Neural cell (in vitro differentiated cells): Measurements from ENCODE around the gene ZNF300. TPM values are rescaled to one million over a fixed set of nuclear protein-coding genes. Genes with fewer than 3 reads are reported as not detected.

ENCODE experiments used
- H2AFZ ChIP-seq: fragments of 200-600, 300-800 bp; sonication (generic), shearing (Covaris generic); 2 replicates; pipeline ENCODE4 v1.6.0; 2014; ENCODE audit warnings: low read depth, mild to moderate bottlenecking, antibody characterized with exemption, low read length, moderate library complexity
- H3F3A ChIP-seq: fragments of 200-600 bp; shearing (Covaris generic); 2 replicates; pipeline ENCODE4 v1.6.1; 2016; ENCODE audit warnings: mild to moderate bottlenecking, moderate library complexity, mixed read lengths, antibody characterized with exemption, low read length; ENCODE audit not compliant: insufficient read depth, poor library complexity, severe bottlenecking
- H3K27ac ChIP-seq: fragments of 200-600, 300-800 bp; sonication (generic), shearing (Covaris generic); 2 replicates; pipeline ENCODE4 v1.5.1; 2014; ENCODE audit warnings: mild to moderate bottlenecking, low read length, moderate library complexity
- H3K27me3 ChIP-seq: fragments of 300-800, 200-600 bp; sonication (generic), shearing (Covaris generic); 2 replicates; pipeline ENCODE4 v1.6.0; 2014; ENCODE audit warnings: mild to moderate bottlenecking, low read depth, low read length, moderate library complexity; ENCODE audit not compliant: insufficient read depth
- H3K36me3 ChIP-seq: fragments of 300-800, 200-600 bp; sonication (generic), shearing (Covaris generic); 2 replicates; pipeline ENCODE4 v1.5.1; 2014; ENCODE audit warnings: mild to moderate bottlenecking, antibody characterized with exemption, low read length, moderate library complexity; ENCODE audit not compliant: insufficient read depth
- H3K4me2 ChIP-seq: fragments of 300-800, 200-600 bp; sonication (generic), shearing (Covaris generic); 2 replicates; pipeline ENCODE4 v1.6.0; 2014; ENCODE audit warnings: mild to moderate bottlenecking, low read length
- H3K4me3 ChIP-seq: fragments of 300-800, 200-600 bp; sonication (generic), shearing (Covaris generic); 2 replicates; pipeline ENCODE4 v1.5.1; 2014; ENCODE audit warnings: mild to moderate bottlenecking, low read length, moderate library complexity
- H3K79me2 ChIP-seq: fragments of 200-600 bp; shearing (Covaris generic); replicated peaks from 2 replicates; pipeline ENCODE4 v1.6.0; 2014; ENCODE audit warnings: mild to moderate bottlenecking, low read length, moderate library complexity; ENCODE audit not compliant: insufficient read depth
- H3K9ac ChIP-seq: fragments of 300-800, 200-600 bp; sonication (generic), shearing (Covaris generic); 2 replicates; pipeline ENCODE4 v1.6.1; 2016; ENCODE audit warnings: mild to moderate bottlenecking, low read length, mixed read lengths
- H3K9me2 ChIP-seq: fragments of 200-600 bp; shearing (Covaris generic); 2 replicates; pipeline ENCODE4 v1.6.1; 2016; ENCODE audit warnings: mild to moderate bottlenecking, low read length, mixed read lengths; ENCODE audit not compliant: insufficient read depth
- H3K9me3 ChIP-seq: fragments of 200-600, 300-800 bp; sonication (generic), shearing (Covaris generic); 2 replicates; pipeline ENCODE4 v1.6.1; 2016; ENCODE audit warnings: mild to moderate bottlenecking, mixed run types, low read length, moderate library complexity, mixed read lengths
- H4K20me1 ChIP-seq: fragments of 200-600 bp; shearing (Covaris generic); 2 replicates; pipeline ENCODE4 v1.6.1; 2016; ENCODE audit warnings: mild to moderate bottlenecking, mixed run types; ENCODE audit not compliant: insufficient read depth
- EP300 ChIP-seq: fragments of 450-650 bp; conservative IDR thresholded peaks from 2 replicates; pipeline ENCODE4 v1.6.1; 2014; ENCODE audit warnings: antibody characterized with exemption, mild to moderate bottlenecking, moderate library complexity; ENCODE audit not compliant: poor library complexity, severe bottlenecking
- EZH2 ChIP-seq: fragments of 200-600, 300-800 bp; shearing (Covaris generic), sonication (generic); IDR thresholded peaks from 2 replicates; pipeline ENCODE4 v1.6.1; 2014; ENCODE audit warnings: antibody characterized with exemption, low read length, borderline replicate concordance, mild to moderate bottlenecking; ENCODE audit not compliant: insufficient read depth, poor library complexity, severe bottlenecking
- MXI1 ChIP-seq: fragments of 450-650 bp; conservative IDR thresholded peaks from 2 replicates; pipeline ENCODE4 v1.6.1; 2014; ENCODE audit warnings: antibody characterized with exemption, mild to moderate bottlenecking; ENCODE audit not compliant: poor library complexity, severe bottlenecking
- POLR2AphosphoS5 ChIP-seq: IDR thresholded peaks from 2 replicates; pipeline ENCODE4 v1.6.1; 2012
- RAD21 ChIP-seq: fragments of 450-650 bp; conservative IDR thresholded peaks from 2 replicates; pipeline ENCODE4 v1.6.1; 2014; ENCODE audit warnings: antibody characterized with exemption, mild to moderate bottlenecking, moderate library complexity
- REST ChIP-seq: IDR thresholded peaks from 2 replicates; pipeline ENCODE4 v1.6.1; 2012; ENCODE audit warnings: borderline replicate concordance
- SMC3 ChIP-seq: fragments of 450-650 bp; conservative IDR thresholded peaks from 2 replicates; pipeline ENCODE4 v1.6.1; 2014; ENCODE audit warnings: antibody characterized with exemption, mild to moderate bottlenecking, moderate library complexity; ENCODE audit not compliant: poor library complexity
- TAF1 ChIP-seq: IDR thresholded peaks from 2 replicates; pipeline ENCODE4 v1.6.1; 2012; ENCODE audit warnings: low read depth
- polyA plus RNA-seq: library from polyadenylated mRNA; depleted of rRNA; stranded (reverse); fragments of >200 nt; gene quantifications from 2 replicates; pipeline ENCODE4 v1.2.3, GENCODE V29; 2014
- TF ChIP-seq, protein P1 (sequence below): fragments of 450-650 bp; IDR thresholded peaks from 2 replicates; pipeline ENCODE4 v1.5.1; 2014; ENCODE audit warnings: antibody characterized with exemption, mild to moderate bottlenecking, moderate library complexity; ENCODE audit not compliant: poor library complexity, severe bottlenecking

Gene ZNF300
- polyA plus RNA-seq, 1 donor from 2014 or later: 126 TPM

DNA sequence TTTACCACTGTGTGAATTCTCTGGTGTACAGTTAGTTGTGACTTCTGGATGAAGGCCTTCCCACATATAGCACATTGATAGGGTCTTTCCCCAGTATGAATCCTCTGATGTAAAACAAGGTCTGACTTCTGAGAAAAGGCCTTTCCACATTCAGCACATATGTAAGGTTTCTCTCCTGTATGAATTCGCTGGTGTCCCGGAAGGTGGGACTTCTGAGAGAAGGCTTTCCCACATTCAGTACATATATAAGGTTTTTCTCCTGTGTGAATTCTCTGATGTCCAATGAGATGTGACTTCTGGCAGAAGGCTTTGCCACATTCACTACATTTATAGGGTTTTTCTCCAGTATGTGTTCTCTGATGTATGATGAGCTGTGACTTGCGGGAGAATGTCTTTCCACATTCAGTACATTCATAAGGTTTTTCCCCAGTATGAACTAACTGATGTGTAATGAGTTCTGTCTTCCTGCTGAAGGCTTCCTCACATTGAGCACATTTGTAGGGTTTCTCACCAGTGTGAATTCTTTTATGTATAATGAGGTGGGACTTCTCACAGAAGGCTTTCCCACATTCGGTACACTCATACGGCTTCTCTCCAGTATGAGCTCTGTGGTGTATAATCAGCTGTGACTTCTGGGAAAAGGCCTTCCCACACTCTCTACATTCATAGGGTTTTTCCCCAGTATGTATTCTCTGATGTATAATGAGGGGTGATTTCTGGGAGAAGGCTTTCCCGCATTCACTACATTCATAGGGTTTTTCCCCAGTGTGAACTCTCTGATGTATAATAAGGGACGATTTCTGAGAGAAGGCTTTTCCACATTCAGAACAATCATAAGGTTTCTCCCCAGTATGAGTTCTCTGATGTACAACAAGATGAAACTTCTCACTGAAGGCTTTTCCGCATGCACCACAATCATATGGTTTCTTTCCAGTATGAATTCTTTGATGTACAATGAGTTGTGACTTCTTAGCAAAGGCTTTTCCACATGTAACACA is 9.1 kb downstream of the ZNF300 start:
- Histone ChIP-seq H3K36me3 (peaks cover 21% of the 10 kb centered on the region), H3K27me3 (no peaks in the 10 kb centered on the region), H3K9me2 (no peaks in the 10 kb centered on the region), H3K4me3 (no peak overlapping the region), H3K27ac (no peak overlapping the region), H3K79me2 (no peaks in the 10 kb centered on the region), H3K9ac (no peak overlapping the region), H3K9me3 (peaks cover 56% of the 10 kb centered on the region), H4K20me1 (no peaks in the 10 kb centered on the region), H3F3A (no peaks in the 10 kb centered on the region), H2AFZ (no peak overlapping the region), H3K4me2 (no peak overlapping the region)
- TF ChIP-seq SMC3 (no peak), REST (no peak), TAF1 (no peak), RAD21 (no peak), EZH2 (no peak), POLR2AphosphoS5 (no peak), EP300 (no peak), MXI1 (no peak)
- TF ChIP-seq, protein P1, sequence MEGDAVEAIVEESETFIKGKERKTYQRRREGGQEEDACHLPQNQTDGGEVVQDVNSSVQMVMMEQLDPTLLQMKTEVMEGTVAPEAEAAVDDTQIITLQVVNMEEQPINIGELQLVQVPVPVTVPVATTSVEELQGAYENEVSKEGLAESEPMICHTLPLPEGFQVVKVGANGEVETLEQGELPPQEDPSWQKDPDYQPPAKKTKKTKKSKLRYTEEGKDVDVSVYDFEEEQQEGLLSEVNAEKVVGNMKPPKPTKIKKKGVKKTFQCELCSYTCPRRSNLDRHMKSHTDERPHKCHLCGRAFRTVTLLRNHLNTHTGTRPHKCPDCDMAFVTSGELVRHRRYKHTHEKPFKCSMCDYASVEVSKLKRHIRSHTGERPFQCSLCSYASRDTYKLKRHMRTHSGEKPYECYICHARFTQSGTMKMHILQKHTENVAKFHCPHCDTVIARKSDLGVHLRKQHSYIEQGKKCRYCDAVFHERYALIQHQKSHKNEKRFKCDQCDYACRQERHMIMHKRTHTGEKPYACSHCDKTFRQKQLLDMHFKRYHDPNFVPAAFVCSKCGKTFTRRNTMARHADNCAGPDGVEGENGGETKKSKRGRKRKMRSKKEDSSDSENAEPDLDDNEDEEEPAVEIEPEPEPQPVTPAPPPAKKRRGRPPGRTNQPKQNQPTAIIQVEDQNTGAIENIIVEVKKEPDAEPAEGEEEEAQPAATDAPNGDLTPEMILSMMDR: no peak

GRCh38 chr5:150879358-150879757 is 25.4 kb downstream of the ZNF300 start:
- Histone ChIP-seq H3K9me2 (no peaks in the 10 kb centered on the region), H3K27me3 (no peaks in the 10 kb centered on the region), H4K20me1 (no peaks in the 10 kb centered on the region), H3K4me2 (no peak overlapping the region), H3K9ac (no peak overlapping the region), H3K79me2 (no peaks in the 10 kb centered on the region), H2AFZ (no peak overlapping the region), H3K36me3 (no peaks in the 10 kb centered on the region), H3K27ac (no peak overlapping the region), H3K9me3 (no peaks in the 10 kb centered on the region), H3F3A (no peaks in the 10 kb centered on the region), H3K4me3 (no peak overlapping the region)
- TF ChIP-seq POLR2AphosphoS5: no peak
